ENCODE data around the gene ZNF317.
A peak's percentile ranks its signal among the peaks of the same experiment; 100 is the strongest.
"Not testable (repeated sequence)": the region's sequence is repeated elsewhere in the genome, so short reads cannot be mapped to it uniquely, and the experiment has no call there.

The ZNF317 gene

GRCh38 chr19:9178901-9179300, 38.7 kb downstream of the ZNF317 start, which contains the start of gene OR7D2:
Gene OR7D2 (plus strand): TSS chr19:9178979. CDS start chr19:9185782, 6,803 bp downstream.
- no peak for DNase-seq

GRCh38 chr19:9183000-9183399, 42.8 kb downstream of the ZNF317 start:
- DNase-seq: no peak

GRCh38 chr19:9187191-9187590, 47.0 kb downstream of the ZNF317 start:
- no peak for DNase-seq

GRCh38 chr19:9189535-9189934, 49.3 kb downstream of the ZNF317 start:
- no peak for DNase-seq

GRCh38 chr19:9198044-9198443, 57.8 kb downstream of the ZNF317 start:
- DNase-seq: not testable (repeated sequence)

GRCh38 chr19:9205501-9206113, 65.4 kb downstream of the ZNF317 start:
- DNase-seq: peak; percentile 80

All from stimulated activated CD8-positive, alpha-beta memory T cell treated with anti-CD3 and anti-CD28 coated beads, Interleukin-4, amount 100 ng/mL, for 48 hours (primary cell).